Esophagus muscularis mucosa (tissue), 4 donors: ENCODE data around the gene PCYOX1L.

Source experiments
- CTCF ChIP-seq, 3 experiments: fragments of 200-600 bp in 2 of 3; fragments of 450-650 bp in 1 of 3; sonication (generic) in 2 of 3; IDR thresholded peaks; one replicate each; pipeline ENCODE4 v1.5.1; 2017 to 2019; ENCODE audit warnings: antibody characterized with exemption in 3 of 3, mild to moderate bottlenecking in 2 of 3, moderate library complexity in 1 of 3
- EP300 ChIP-seq: sonication (generic); formaldehyde crosslinking; IDR thresholded peaks from one replicate; pipeline ENCODE4 v1.6.1; 2017; ENCODE audit warnings: antibody characterized with exemption
- POLR2A ChIP-seq: fragments of 450-650 bp; IDR thresholded peaks from one replicate; pipeline ENCODE4 v1.6.1; 2017; ENCODE audit warnings: antibody characterized with exemption, moderate library complexity, mild to moderate bottlenecking, low read depth
- POLR2AphosphoS5 ChIP-seq, 2 donors: sonication (generic); formaldehyde crosslinking; IDR thresholded peaks; one replicate each; pipeline ENCODE4 v1.6.1; 2017; ENCODE audit warnings: antibody characterized with exemption in 2 of 2

GRCh38 chr5:149417711-149418368, 60.0 kb downstream of the PCYOX1L start:
- peak in 1 of 2 donors; percentile 70 for TF ChIP-seq POLR2AphosphoS5 (IDR thresholded peaks at IDR 0.05)
- no peak for TF ChIP-seq POLR2A
- no peak for TF ChIP-seq EP300
- no peak for TF ChIP-seq CTCF (IDR thresholded peaks at IDR 0.05)
